Endothelial cell (in vitro differentiated cells): ENCODE measurements around the gene CCDC102A. TPM values are rescaled to one million over a fixed set of nuclear protein-coding genes. Genes with fewer than 3 reads are reported as not detected.

Experiments used
- DNase-seq: peaks from one replicate; pipeline ENCODE4 v3.0.0; 2021; ENCODE audit warnings: low spot score
- H3K27ac Mint-ChIP-seq: one replicate; pipeline ENCODE4 v1.8.0; 2021; ENCODE audit warnings: mixed read lengths, inconsistent platforms; ENCODE audit not compliant: unreplicated experiment
- H3K27me3 Mint-ChIP-seq: one replicate; pipeline ENCODE4 v1.8.0; 2021; ENCODE audit warnings: mild to moderate bottlenecking, moderate library complexity, mixed read lengths, inconsistent platforms; ENCODE audit not compliant: unreplicated experiment
- H3K36me3 Mint-ChIP-seq: one replicate; pipeline ENCODE4 v1.8.0; 2021; ENCODE audit warnings: mild to moderate bottlenecking, low read depth, mixed read lengths, inconsistent platforms; ENCODE audit not compliant: unreplicated experiment
- H3K4me1 Mint-ChIP-seq: one replicate; pipeline ENCODE4 v1.8.0; 2021; ENCODE audit warnings: mild to moderate bottlenecking, mixed read lengths, inconsistent platforms; ENCODE audit not compliant: unreplicated experiment
- H3K4me3 Mint-ChIP-seq: one replicate; pipeline ENCODE4 v1.8.0; 2021; ENCODE audit warnings: mild to moderate bottlenecking, mixed read lengths, inconsistent platforms; ENCODE audit not compliant: unreplicated experiment
- H3K9me3 Mint-ChIP-seq: one replicate; pipeline ENCODE4 v1.8.0; 2021; ENCODE audit warnings: mixed read lengths, inconsistent platforms; ENCODE audit not compliant: unreplicated experiment
- CTCF ChIP-seq: fragments of 200-600 bp; sonication (generic); IDR thresholded peaks from one replicate; pipeline ENCODE4 v1.5.0; 2021; ENCODE audit warnings: antibody characterized with exemption; ENCODE audit not compliant: unreplicated experiment
- total RNA-seq: library from RNA; stranded (reverse); fragmentation: NEBNext Ultra II Directional; extraction: Animal tissue kit (Norgen Biotek cat#: 25700); gene quantifications from one replicate; pipeline ENCODE4 v1.2.1, GENCODE V29; 2021; ENCODE audit not compliant: unreplicated experiment

CCDC102A gene
- total RNA-seq, 1 donor from 2014 or later: 14.6 TPM

GRCh38 chr16:57562669-57563486 lies 26.5 kb upstream of the CCDC102A start:
- H3K4me1 Mint-ChIP-seq: no peaks in the 10 kb centered on the region
- no peak overlapping the region for H3K4me3 Mint-ChIP-seq
- peaks cover 14% of the 10 kb centered on the region for H3K36me3 Mint-ChIP-seq
- H3K27me3 Mint-ChIP-seq: peaks cover 14% of the 10 kb centered on the region
- no peak for TF ChIP-seq CTCF
- H3K9me3 Mint-ChIP-seq: peaks cover 8% of the 10 kb centered on the region
- no peak overlapping the region for H3K27ac Mint-ChIP-seq
- DNase-seq: no peak

- Mint-ChIP-seq H3K27me3 (peaks cover 12% of the 10 kb centered on the region), H3K4me1 (no peaks in the 10 kb centered on the region), H3K27ac (peak overlapping the region; percentile 57), H3K36me3 (peaks cover 14% of the 10 kb centered on the region), H3K4me3 (peak overlapping the region; percentile 31), H3K9me3 (peaks cover 8% of the 10 kb centered on the region)
- TF ChIP-seq CTCF: no peak
- no peak for DNase-seq
Measured at GRCh38 chr16:57562066-57562465, 25.7 kb upstream of the CCDC102A start.

- peaks cover 8% of the 10 kb centered on the region for H3K9me3 Mint-ChIP-seq
- no peak for TF ChIP-seq CTCF
- no peak overlapping the region for H3K4me3 Mint-ChIP-seq
- peaks cover 14% of the 10 kb centered on the region for H3K36me3 Mint-ChIP-seq
- H3K27me3 Mint-ChIP-seq: peaks cover 10% of the 10 kb centered on the region
- no peaks in the 10 kb centered on the region for H3K4me1 Mint-ChIP-seq
- DNase-seq: no peak
- H3K27ac Mint-ChIP-seq: no peak overlapping the region
Measured at GRCh38 chr16:57559072-57559790, 22.9 kb upstream of the CCDC102A start.

- no peaks in the 10 kb centered on the region for H3K4me1 Mint-ChIP-seq
- H3K27ac Mint-ChIP-seq: no peak overlapping the region
- DNase-seq: no peak
- peaks cover 2% of the 10 kb centered on the region for H3K27me3 Mint-ChIP-seq
- no peak for TF ChIP-seq CTCF
- H3K9me3 Mint-ChIP-seq: peaks cover 8% of the 10 kb centered on the region
- H3K36me3 Mint-ChIP-seq: peaks cover 14% of the 10 kb centered on the region
- no peak overlapping the region for H3K4me3 Mint-ChIP-seq
Measured at GRCh38 chr16:57556941-57557541, 20.7 kb upstream of the CCDC102A start.
